ENCODE data around the gene WDR5B.
A peak's percentile ranks its signal among the peaks of the same experiment; 100 is the strongest.

The WDR5B gene

DNA sequence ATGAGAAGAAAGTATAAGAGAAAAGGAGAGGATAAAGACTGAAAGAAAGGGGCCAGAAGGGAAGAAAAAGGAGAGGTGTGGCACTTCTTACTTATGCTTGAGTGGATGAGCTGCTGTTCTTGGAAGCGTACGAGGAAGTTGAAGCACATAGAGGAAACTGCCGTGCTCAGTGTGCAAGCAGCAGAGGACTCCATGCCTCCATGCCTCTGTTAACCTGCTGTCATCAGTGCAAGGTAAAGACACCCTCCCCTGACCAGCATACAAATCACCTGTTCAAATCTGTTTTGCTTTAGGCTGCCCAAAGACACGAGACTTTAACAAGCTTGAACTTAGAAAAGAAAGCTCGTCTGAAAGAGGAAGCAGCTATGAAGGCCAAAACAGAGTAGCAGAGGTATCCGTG lies 6.4 kb downstream of the WDR5B start:
- DNase-seq (ENCODE audit: low spot score), result no peak

- no peak for DNase-seq (ENCODE audit: low spot score)
Observed at GRCh38 chr3:122407946-122408345, 7.9 kb downstream of the WDR5B start.

DNA sequence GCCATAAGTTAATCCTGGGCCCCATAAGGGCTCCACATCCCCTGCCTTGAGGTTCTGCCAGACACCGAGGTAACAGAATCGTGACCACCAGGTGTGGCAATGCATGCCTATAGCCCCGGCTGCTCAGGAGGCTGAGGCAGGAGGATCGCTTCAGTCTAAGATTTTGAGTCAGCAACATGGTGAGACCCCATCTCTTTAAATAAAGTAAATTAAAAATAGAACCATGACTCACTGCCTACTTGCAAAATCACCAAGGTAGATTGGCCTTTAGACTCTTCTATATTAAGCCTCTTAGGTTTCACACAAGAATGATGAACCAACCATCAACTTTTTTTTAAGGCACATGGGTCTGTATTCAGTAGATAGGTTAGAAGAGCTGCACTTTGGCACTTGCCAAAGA lies 9.7 kb downstream of the WDR5B start:
- DNase-seq (ENCODE audit: low spot score), result no peak

- DNase-seq (ENCODE audit: low spot score), result no peak
Observed at GRCh38 chr3:122405015-122405414, 10.8 kb downstream of the WDR5B start.

- no peak for DNase-seq (ENCODE audit: low spot score)
Observed at GRCh38 chr3:122403489-122403888, 12.4 kb downstream of the WDR5B start.

DNA sequence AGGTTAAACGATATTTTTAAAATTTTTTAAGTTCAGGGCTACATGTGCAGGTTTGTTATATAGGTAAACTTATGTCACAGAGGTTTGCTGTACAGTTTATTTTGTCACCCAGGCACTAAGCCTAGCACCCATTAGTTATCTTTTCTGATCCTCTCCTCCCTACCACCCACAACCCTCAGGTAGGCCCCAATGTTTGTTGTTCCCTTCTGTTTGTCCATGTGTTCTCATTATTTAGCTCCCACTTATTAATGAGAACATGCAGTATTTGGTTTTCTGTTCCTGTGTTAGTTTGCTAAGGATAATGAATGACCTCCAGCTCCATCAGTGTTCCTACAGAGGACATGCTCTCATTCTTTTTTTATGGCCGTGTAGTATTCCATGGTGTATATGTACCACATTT lies 16.9 kb downstream of the WDR5B start:
- no peak for DNase-seq (ENCODE audit: low spot score)

DNA sequence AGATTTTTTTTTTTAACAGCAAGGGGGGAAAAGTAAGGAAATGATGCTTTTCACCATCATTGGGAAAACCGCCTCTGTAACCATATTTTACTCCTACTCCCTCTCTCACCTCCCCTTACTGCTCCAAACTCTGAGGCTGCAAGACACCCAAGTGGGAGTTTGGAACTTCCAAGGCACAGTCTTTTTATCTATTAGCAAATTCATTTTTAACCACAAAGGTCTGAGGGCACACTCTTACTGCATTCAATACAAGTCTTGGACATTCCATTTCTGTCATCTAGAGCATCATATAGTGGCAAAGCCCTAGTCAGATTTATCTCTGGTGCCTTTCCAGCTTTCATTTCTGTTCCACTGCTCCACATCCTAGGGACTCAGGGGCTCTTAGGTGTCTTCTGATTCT lies 18.7 kb downstream of the WDR5B start:
- DNase-seq (ENCODE audit: low spot score), result no peak

- no peak for DNase-seq (ENCODE audit: low spot score)
Observed at GRCh38 chr3:122396511-122396910, 19.4 kb downstream of the WDR5B start.

GRCh38 chr3:122395582-122395981 lies 20.3 kb downstream of the WDR5B start:
- DNase-seq (ENCODE audit: low spot score), result no peak

DNA sequence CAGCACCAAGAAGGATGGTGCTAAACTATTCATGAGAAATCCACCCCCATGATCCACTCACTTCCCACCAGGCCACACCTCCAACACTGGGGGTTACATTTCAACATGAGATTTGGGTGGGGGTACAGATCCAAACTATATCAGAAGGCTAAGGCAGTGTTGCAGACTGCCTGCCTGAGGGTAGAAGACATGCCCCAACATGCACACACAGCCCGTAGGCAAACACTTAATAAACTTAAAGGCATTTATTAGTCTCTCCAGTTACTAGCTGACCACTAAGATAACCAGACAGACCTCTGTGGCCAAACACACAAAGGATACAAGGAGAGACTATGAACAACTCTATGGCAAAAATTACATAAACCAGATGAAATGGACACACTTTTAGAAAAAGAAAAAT lies 21.7 kb downstream of the WDR5B start:
- DNase-seq (ENCODE audit: low spot score), result no peak

- peak; percentile 70 for DNase-seq (ENCODE audit: low spot score)
Observed at GRCh38 chr3:122392868-122393844, 22.7 kb downstream of the WDR5B start.

DNA sequence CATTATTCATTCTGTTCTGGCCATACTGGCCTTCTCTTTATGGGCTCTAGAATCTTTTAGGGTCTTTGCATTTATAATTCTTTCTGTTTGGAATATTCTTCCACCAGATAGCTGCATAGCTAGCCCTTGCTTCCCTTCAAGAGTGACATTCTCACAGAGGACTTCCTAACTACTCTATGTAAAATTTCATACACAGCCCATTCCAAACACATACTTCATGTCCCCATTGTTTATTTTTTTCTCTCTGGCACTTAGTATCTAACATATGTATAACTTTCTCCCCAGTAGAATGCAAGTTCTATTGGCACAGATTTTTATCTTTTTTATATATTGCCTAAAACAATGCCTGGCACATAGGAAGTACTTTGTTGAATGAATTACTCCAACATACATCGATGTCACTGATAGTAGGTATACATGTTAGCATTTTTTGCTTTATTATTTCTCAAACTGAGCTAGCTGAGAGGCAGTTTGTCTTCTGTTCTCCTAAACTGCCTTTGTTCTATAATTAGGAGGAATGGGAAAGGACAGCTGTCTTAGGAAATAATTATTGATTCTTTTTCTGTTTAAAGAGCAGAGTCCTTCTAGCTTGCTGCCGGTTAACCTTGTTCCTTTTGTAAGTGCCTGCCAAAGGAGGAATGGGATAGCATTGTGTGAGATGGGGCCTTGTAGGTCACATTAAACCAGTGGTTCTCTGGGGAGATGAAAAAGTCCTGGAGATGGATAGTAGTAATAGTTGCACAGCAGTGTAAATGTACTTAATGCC lies 24.0 kb downstream of the WDR5B start:
- DNase-seq (ENCODE audit: low spot score), result no peak

DNA sequence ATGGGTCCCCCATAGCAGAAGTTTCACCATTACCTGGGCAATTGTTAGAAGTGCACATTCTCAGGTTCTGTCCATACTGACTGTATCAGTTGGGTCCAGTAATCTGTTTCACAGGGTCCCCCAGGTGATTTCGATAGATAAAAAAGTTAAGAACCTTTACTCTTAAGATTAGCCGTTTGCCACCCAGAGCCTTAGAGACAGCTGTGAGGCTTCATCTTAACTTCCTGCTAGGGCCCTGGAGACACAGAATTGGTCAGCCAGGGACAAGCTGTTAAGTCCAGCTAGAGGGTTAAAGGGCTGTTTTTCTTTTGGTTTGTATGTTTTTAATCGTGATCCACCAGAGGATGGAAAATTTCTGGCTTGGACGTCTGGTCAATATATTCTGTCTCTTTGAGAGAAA lies 25.2 kb downstream of the WDR5B start:
- DNase-seq (ENCODE audit: low spot score), result no peak

GRCh38 chr3:122389892-122390291 lies 26.0 kb downstream of the WDR5B start:
- no peak for DNase-seq (ENCODE audit: low spot score)

- no peak for DNase-seq (ENCODE audit: low spot score)
Observed at GRCh38 chr3:122389197-122389596, 26.7 kb downstream of the WDR5B start.

- DNase-seq (ENCODE audit: low spot score), result no peak
Observed at GRCh38 chr3:122387709-122388108, 28.2 kb downstream of the WDR5B start.

- peak; percentile 96 for DNase-seq (ENCODE audit: low spot score)
Observed at GRCh38 chr3:122383771-122384697, 31.8 kb downstream of the WDR5B start, which contains the start of gene FAM162A. Gene FAM162A (plus strand): TSS chr3:122384182. CDS start chr3:122384266, 84 bp downstream.

DNA sequence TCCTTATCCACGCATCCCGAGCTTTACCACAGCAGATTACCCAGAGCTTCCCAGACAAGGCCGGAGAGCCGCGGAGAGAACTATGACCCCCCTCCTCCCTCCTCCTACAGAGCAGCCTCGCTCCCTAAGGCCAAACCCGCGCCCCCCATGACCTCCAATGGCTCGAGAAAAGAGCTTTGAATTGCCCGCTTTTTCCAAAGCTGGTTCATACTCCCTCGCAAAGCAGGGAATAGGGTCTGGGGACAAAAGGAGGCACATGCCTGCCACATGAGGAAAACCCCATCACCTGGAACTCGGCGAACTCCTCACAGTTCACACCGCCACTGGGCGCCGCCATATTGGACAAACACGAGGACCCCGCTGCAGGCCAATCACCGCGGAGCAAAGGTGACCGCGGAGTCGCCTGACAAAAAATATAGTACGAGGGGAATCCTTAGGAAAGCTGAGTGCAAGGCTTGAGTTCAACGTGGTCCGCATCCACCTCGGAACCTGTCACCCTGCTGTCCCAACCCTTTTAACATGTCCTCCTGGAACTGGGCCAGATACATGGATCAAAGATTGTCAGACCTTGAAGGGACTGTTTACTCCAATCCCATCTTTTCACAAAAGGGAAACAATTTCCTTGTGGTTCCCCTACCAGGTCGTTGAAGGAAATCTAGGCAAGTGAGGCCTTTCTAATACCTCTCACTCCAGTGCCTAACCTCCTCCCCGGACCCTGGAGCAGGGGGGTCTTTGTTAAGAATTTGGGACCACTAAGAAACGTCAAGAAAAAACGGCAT lies 32.8 kb downstream of the WDR5B start, which contains the start of gene MIX23:
Gene MIX23 (minus strand): TSS at position 344 of the 779 bp plus-strand sequence. CDS start 7 bp downstream, at position 337.
- peak; percentile 92 for DNase-seq (ENCODE audit: low spot score)

DNA sequence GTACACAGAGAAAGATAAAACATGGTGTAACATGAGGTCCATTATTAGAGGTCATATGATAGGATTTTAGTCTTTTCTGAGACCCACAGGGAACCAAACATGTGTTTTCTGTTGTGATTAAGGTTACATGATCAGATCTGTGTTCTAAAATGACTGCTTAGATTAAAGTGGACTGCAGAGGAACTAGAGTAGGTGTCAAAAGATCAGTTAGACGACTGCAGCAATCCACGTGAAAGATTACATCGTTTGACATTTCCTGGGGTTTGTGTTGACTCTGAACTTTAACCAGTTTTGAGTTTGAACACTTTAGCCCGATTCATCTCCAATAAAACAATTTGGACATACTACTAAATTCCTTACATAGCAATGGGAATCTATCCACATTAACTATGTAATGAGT lies 37.9 kb downstream of the WDR5B start:
- DNase-seq (ENCODE audit: low spot score), result no peak

- no peak for DNase-seq (ENCODE audit: low spot score)
Observed at GRCh38 chr3:122374034-122374433, 41.8 kb downstream of the WDR5B start.

DNA sequence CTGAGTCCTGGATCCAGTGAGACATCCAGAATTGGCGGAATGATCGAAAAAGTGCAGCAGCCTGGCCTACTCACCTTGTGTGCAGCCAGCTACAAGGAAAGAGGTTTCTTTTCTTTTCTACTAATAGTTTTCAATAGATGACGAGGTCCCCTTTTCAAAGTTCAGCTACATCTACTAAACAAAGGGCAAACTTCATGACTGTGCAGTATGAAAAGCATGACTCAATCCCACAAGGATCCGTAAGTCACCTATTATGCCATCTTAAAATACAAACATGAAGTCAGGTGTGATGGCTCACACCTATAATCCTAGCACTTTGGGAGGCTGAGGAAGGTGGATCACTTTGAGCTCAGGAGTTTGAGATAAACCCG lies 49.5 kb downstream of the WDR5B start:
- no peak for DNase-seq (ENCODE audit: low spot score)
